Liver (tissue), 9 donors: ENCODE data around the gene NRIP2. TPM values are rescaled to one million over a fixed set of nuclear protein-coding genes. Genes with fewer than 3 reads are reported as not detected.

Experiments used
- DNase-seq: peaks from one replicate; pipeline ENCODE4 v3.0.0-alpha.2; 2017; ENCODE audit warnings: low spot score
- H3K27ac ChIP-seq, 2 donors: one replicate each; pipeline ENCODE4 v1.7.0; 2013; ENCODE audit warnings: inconsistent platforms in 2 of 2, low read length in 2 of 2, control low read depth in 1 of 2, low read depth in 1 of 2, mild to moderate bottlenecking in 1 of 2
- H3K27me3 ChIP-seq, 4 donors: one replicate each; pipeline versions ENCODE4 v1.6.1 to v1.7.0; 2013; ENCODE audit warnings: low read length in 3 of 4, inconsistent platforms in 1 of 4, mild to moderate bottlenecking in 1 of 4, moderate library complexity in 1 of 4; ENCODE audit not compliant: control insufficient read depth in 4 of 4, insufficient read depth in 4 of 4
- H3K36me3 ChIP-seq, 4 donors: one replicate each; pipeline versions ENCODE4 v1.6.1 to v1.7.0; 2013; ENCODE audit warnings: low read length in 3 of 4, mild to moderate bottlenecking in 3 of 4, low read depth in 1 of 4, moderate library complexity in 1 of 4; ENCODE audit not compliant: control insufficient read depth in 4 of 4, insufficient read depth in 3 of 4
- H3K4me1 ChIP-seq, 4 donors: one replicate each; pipeline versions ENCODE4 v1.6.1 to v1.7.0; 2013; ENCODE audit warnings: low read length in 3 of 4, mild to moderate bottlenecking in 3 of 4, moderate library complexity in 1 of 4; ENCODE audit not compliant: control insufficient read depth in 4 of 4, insufficient read depth in 4 of 4
- H3K4me3 ChIP-seq, 3 donors: one replicate each; pipeline versions ENCODE4 v1.6.1 to v1.7.0; 2013; ENCODE audit warnings: low read length in 3 of 3, control low read depth in 1 of 3, low read depth in 1 of 3, mild to moderate bottlenecking in 1 of 3
- H3K9ac ChIP-seq, 2 donors: one replicate each; pipeline ENCODE4 v1.7.0; 2013; ENCODE audit warnings: low read length in 2 of 2, mild to moderate bottlenecking in 2 of 2, moderate library complexity in 2 of 2, control low read depth in 1 of 2, low read depth in 1 of 2
- H3K9me3 ChIP-seq, 4 donors: one replicate each; pipeline versions ENCODE4 v1.6.1 to v1.7.0; 2013; ENCODE audit warnings: low read length in 3 of 4; ENCODE audit not compliant: control insufficient read depth in 4 of 4
- ATF3 ChIP-seq: IDR thresholded peaks from 2 replicates; pipeline ENCODE4 v1.6.1; 2016; ENCODE audit warnings: antibody characterized with exemption
- CTCF ChIP-seq: fragments of 150-350 bp; IDR thresholded peaks from 2 replicates; pipeline ENCODE4 v1.5.1; 2017; ENCODE audit warnings: improper control_type of control experiment, low read depth, low read length; ENCODE audit not compliant: missing input control
- EGR1 ChIP-seq, 2 donors: IDR thresholded peaks; 2 replicates each; pipeline ENCODE4 v1.6.1; 2016 to 2018; ENCODE audit warnings: antibody characterized with exemption in 2 of 2, low read depth in 2 of 2
- FOXA1 ChIP-seq: IDR thresholded peaks from 2 replicates; pipeline ENCODE4 v1.6.1; 2016; ENCODE audit warnings: antibody characterized with exemption
- FOXA2 ChIP-seq: IDR thresholded peaks from 2 replicates; pipeline ENCODE4 v1.6.1; 2016; ENCODE audit warnings: antibody characterized with exemption
- GABPA ChIP-seq, 2 donors: IDR thresholded peaks in 1 of 2; conservative IDR thresholded peaks in 1 of 2; 2 replicates each; pipeline ENCODE4 v1.6.1; 2016; ENCODE audit warnings: antibody characterized with exemption in 2 of 2, mild to moderate bottlenecking in 1 of 2, moderate library complexity in 1 of 2
- HNF4A ChIP-seq, 2 donors: conservative IDR thresholded peaks; 2 replicates each; pipeline ENCODE4 v1.6.1; 2016; ENCODE audit warnings: antibody characterized with exemption in 2 of 2, mild to moderate bottlenecking in 2 of 2
- HNF4G ChIP-seq: IDR thresholded peaks from 2 replicates; pipeline ENCODE4 v1.6.1; 2016; ENCODE audit warnings: antibody characterized with exemption
- JUND ChIP-seq, 2 donors: IDR thresholded peaks; 2 replicates each; pipeline ENCODE4 v1.6.1; 2016; ENCODE audit warnings: antibody characterized with exemption in 2 of 2
- MAX ChIP-seq: IDR thresholded peaks from 2 replicates; pipeline ENCODE4 v1.6.1; 2016; ENCODE audit warnings: antibody characterized with exemption
- NR2F2 ChIP-seq: IDR thresholded peaks from 2 replicates; pipeline ENCODE4 v1.6.1; 2016; ENCODE audit warnings: antibody characterized with exemption
- RAD21 ChIP-seq, 2 donors: IDR thresholded peaks; 2 replicates each; pipeline ENCODE4 v1.6.1; 2016; ENCODE audit warnings: antibody characterized with exemption in 2 of 2, mild to moderate bottlenecking in 2 of 2
- REST ChIP-seq: IDR thresholded peaks from 2 replicates; pipeline ENCODE4 v1.6.1; 2016; ENCODE audit warnings: antibody characterized with exemption, mild to moderate bottlenecking
- RXRA ChIP-seq, 2 donors: IDR thresholded peaks; 2 replicates each; pipeline ENCODE4 v1.6.1; 2017 to 2018; ENCODE audit warnings: antibody characterized with exemption in 2 of 2, mild to moderate bottlenecking in 1 of 2
- SP1 ChIP-seq: IDR thresholded peaks from 2 replicates; pipeline ENCODE4 v1.6.1; 2018; ENCODE audit warnings: antibody characterized with exemption, mild to moderate bottlenecking
- TAF1 ChIP-seq: conservative IDR thresholded peaks from 2 replicates; pipeline ENCODE4 v1.6.1; 2016; ENCODE audit warnings: antibody characterized with exemption, mild to moderate bottlenecking
- ZBTB33 ChIP-seq: IDR thresholded peaks from 2 replicates; pipeline ENCODE4 v1.6.1; 2016; ENCODE audit warnings: antibody characterized with exemption
- WGBS: extraction: QIAGEN DNeasy Blood & Tissue Kit; methylation state at CpG from one replicate; pipeline ENCODE4 v1.1.7; 2013; 5-methylcytosine and 5-hydroxymethylcytosine counted together
- polyA plus RNA-seq, 2 donors: library from polyadenylated mRNA; stranded (reverse) in 1 of 2; unstranded in 1 of 2; fragments of 200-250 nt in 1 of 2; fragments of >200 nt in 1 of 2; fragmentation: Nextera tagmentation in 1 of 2; extraction: Ambion mirVana in 1 of 2; gene quantifications; one replicate each; pipeline versions ENCODE4 v1.2.1 to v1.2.3, GENCODE V29; 2013 to 2015
- total RNA-seq, 2 donors: library from RNA; depleted of rRNA; stranded (reverse); fragments of >200 nt; gene quantifications; one replicate each; pipeline ENCODE4 v1.2.3, GENCODE V29; 2014
- donor health status: healthy.
- donor health status: healthy.
- donor health status: healthy.
- donor health status: healthy.
- donor health status: healthy.

Gene NRIP2
- total and polyA plus RNA-seq, 4 donors = 0.19 to 0.46 (median 0.23) TPM

GRCh38 chr12:2806700-2807099, 28.1 kb downstream of the NRIP2 start:
- Histone ChIP-seq H3K36me3 (peaks cover 9 to 27% (median 17%) of the 10 kb centered on the region in 4 donors), H3K4me3 (no peak overlapping the region), H3K4me1 (peaks cover 0 to 12% (median 10%) of the 10 kb centered on the region in 4 donors), H3K27ac (no peak overlapping the region), H3K27me3 (no peaks in the 10 kb centered on the region), H3K9me3 (no peaks in the 10 kb centered on the region), H3K9ac (no peak overlapping the region)
- TF ChIP-seq SP1 = no peak
- no peak for TF ChIP-seq TAF1
- TF ChIP-seq REST = no peak
- no peak for TF ChIP-seq CTCF
- TF ChIP-seq ATF3 = no peak
- no peak for TF ChIP-seq NR2F2
- no peak for TF ChIP-seq FOXA1
- TF ChIP-seq JUND (IDR thresholded peaks at IDR 0.05) = no peak
- no peak for TF ChIP-seq RAD21 (IDR thresholded peaks at IDR 0.05)
- no peak for TF ChIP-seq MAX
- no peak for TF ChIP-seq FOXA2
- no peak for TF ChIP-seq GABPA (IDR thresholded peaks at IDR 0.05 in 1 of 2, conservative IDR thresholded peaks at IDR 0.05 in 1 of 2)
- TF ChIP-seq RXRA (IDR thresholded peaks at IDR 0.05) = no peak
- TF ChIP-seq HNF4A (conservative IDR thresholded peaks at IDR 0.05) = no peak
- no peak for TF ChIP-seq ZBTB33
- DNase-seq = no peak
- 82% methylated on average over 6 of the region's 6 CpGs for whole genome bisulfite sequencing

GRCh38 chr12:2805143-2805520, 29.7 kb downstream of the NRIP2 start:
- H3K27me3 ChIP-seq = no peaks in the 10 kb centered on the region
- H3K4me1 ChIP-seq = peaks cover 0 to 11% (median 10%) of the 10 kb centered on the region in 4 donors
- no peak overlapping the region for H3K4me3 ChIP-seq
- WGBS = 65% methylated on average over 2 of the region's 2 CpGs
- H3K36me3 ChIP-seq = peaks cover 15 to 43% (median 31%) of the 10 kb centered on the region in 4 donors
- H3K9ac ChIP-seq = no peak overlapping the region
- DNase-seq = no peak
- no peaks in the 10 kb centered on the region for H3K9me3 ChIP-seq
- H3K27ac ChIP-seq = no peak overlapping the region
- TF ChIP-seq RAD21 (IDR thresholded peaks at IDR 0.05) (no peak), HNF4G (no peak), FOXA1 (no peak), REST (no peak), TAF1 (no peak), MAX (no peak), NR2F2 (no peak), EGR1 (IDR thresholded peaks at IDR 0.05; ENCODE audit: low read depth in 2 of 2) (no peak), FOXA2 (no peak), JUND (IDR thresholded peaks at IDR 0.05) (no peak), GABPA (IDR thresholded peaks at IDR 0.05 in 1 of 2, conservative IDR thresholded peaks at IDR 0.05 in 1 of 2) (no peak), SP1 (no peak), CTCF (no peak)
